Ishikawa (cell line): ENCODE data around the gene CMTM8.

ENCODE experiments used
- CREB1 ChIP-seq: IDR thresholded peaks from 2 replicates; pipeline ENCODE4 v1.6.1; 2012; ENCODE audit warnings: low read depth
- EGR1 ChIP-seq: IDR thresholded peaks from 2 replicates; pipeline ENCODE4 v1.6.1; 2012
- EP300 ChIP-seq: IDR thresholded peaks from 2 replicates; pipeline ENCODE4 v1.6.1; 2012; ENCODE audit warnings: borderline replicate concordance
- RAD21 ChIP-seq: IDR thresholded peaks from 2 replicates; pipeline ENCODE4 v1.6.1; 2012; ENCODE audit warnings: low read depth
- TAF1 ChIP-seq: IDR thresholded peaks from 2 replicates; pipeline ENCODE4 v1.6.1; 2012; ENCODE audit warnings: low read depth, mild to moderate bottlenecking
- TCF12 ChIP-seq: IDR thresholded peaks from 2 replicates; pipeline ENCODE4 v1.6.1; 2012; ENCODE audit warnings: low read depth
- TF ChIP-seq, protein P1 (sequence below): IDR thresholded peaks from 2 replicates; pipeline ENCODE4 v1.6.1; 2012
- TF ChIP-seq, protein P2 (sequence below): IDR thresholded peaks from 2 replicates; pipeline ENCODE4 v1.6.1; 2012
- TF ChIP-seq, protein P3 (sequence below): IDR thresholded peaks from 2 replicates; pipeline ENCODE4 v1.6.1; 2012; ENCODE audit warnings: low read depth, mild to moderate bottlenecking

DNA sequence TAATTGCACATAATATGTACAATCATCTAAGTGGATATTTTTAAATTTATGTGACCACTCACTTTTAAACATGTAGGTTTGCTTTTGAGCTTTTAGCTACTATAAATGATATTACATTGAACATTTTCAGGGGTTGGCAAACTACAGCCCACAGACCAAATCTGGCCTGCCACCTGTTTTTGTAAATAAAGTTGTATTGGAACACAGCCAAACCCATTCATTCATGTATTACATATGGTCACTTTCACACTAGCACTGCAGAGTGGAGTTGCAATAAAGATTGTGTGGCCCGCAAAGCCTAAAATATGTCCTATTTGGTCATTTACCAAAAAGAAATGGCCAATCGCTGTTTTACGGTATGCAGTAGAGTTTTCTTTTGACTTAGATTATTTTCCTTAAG, 174.4 kb downstream of the CMTM8 start:
- TF ChIP-seq, protein P1, sequence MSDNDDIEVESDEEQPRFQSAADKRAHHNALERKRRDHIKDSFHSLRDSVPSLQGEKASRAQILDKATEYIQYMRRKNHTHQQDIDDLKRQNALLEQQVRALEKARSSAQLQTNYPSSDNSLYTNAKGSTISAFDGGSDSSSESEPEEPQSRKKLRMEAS, result no peak
- TF ChIP-seq, protein P2, sequence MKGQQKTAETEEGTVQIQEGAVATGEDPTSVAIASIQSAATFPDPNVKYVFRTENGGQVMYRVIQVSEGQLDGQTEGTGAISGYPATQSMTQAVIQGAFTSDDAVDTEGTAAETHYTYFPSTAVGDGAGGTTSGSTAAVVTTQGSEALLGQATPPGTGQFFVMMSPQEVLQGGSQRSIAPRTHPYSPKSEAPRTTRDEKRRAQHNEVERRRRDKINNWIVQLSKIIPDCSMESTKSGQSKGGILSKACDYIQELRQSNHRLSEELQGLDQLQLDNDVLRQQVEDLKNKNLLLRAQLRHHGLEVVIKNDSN, result no peak
- TF ChIP-seq, protein P3, sequence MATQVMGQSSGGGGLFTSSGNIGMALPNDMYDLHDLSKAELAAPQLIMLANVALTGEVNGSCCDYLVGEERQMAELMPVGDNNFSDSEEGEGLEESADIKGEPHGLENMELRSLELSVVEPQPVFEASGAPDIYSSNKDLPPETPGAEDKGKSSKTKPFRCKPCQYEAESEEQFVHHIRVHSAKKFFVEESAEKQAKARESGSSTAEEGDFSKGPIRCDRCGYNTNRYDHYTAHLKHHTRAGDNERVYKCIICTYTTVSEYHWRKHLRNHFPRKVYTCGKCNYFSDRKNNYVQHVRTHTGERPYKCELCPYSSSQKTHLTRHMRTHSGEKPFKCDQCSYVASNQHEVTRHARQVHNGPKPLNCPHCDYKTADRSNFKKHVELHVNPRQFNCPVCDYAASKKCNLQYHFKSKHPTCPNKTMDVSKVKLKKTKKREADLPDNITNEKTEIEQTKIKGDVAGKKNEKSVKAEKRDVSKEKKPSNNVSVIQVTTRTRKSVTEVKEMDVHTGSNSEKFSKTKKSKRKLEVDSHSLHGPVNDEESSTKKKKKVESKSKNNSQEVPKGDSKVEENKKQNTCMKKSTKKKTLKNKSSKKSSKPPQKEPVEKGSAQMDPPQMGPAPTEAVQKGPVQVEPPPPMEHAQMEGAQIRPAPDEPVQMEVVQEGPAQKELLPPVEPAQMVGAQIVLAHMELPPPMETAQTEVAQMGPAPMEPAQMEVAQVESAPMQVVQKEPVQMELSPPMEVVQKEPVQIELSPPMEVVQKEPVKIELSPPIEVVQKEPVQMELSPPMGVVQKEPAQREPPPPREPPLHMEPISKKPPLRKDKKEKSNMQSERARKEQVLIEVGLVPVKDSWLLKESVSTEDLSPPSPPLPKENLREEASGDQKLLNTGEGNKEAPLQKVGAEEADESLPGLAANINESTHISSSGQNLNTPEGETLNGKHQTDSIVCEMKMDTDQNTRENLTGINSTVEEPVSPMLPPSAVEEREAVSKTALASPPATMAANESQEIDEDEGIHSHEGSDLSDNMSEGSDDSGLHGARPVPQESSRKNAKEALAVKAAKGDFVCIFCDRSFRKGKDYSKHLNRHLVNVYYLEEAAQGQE, result no peak
- TF ChIP-seq CREB1 (no peak), TAF1 (no peak), EP300 (no peak), EGR1 (no peak), RAD21 (no peak), TCF12 (no peak)
